HG03280 (cell line): ENCODE measurements around the gene WDR87.
A peak's percentile ranks its signal among the peaks of the same experiment; 100 is the strongest.
"Not testable (repeated sequence)": the region's sequence is repeated elsewhere in the genome, so short reads cannot be mapped to it uniquely, and the experiment has no call there.

ENCODE experiments used
- ATAC-seq: cut with Tn5 transposase; IDR thresholded peaks from one replicate; pipeline ENCODE4 v1.9.1; 2021; ENCODE audit warnings: mild to moderate bottlenecking, moderate library complexity; ENCODE audit not compliant: unreplicated experiment

Gene WDR87

DNA sequence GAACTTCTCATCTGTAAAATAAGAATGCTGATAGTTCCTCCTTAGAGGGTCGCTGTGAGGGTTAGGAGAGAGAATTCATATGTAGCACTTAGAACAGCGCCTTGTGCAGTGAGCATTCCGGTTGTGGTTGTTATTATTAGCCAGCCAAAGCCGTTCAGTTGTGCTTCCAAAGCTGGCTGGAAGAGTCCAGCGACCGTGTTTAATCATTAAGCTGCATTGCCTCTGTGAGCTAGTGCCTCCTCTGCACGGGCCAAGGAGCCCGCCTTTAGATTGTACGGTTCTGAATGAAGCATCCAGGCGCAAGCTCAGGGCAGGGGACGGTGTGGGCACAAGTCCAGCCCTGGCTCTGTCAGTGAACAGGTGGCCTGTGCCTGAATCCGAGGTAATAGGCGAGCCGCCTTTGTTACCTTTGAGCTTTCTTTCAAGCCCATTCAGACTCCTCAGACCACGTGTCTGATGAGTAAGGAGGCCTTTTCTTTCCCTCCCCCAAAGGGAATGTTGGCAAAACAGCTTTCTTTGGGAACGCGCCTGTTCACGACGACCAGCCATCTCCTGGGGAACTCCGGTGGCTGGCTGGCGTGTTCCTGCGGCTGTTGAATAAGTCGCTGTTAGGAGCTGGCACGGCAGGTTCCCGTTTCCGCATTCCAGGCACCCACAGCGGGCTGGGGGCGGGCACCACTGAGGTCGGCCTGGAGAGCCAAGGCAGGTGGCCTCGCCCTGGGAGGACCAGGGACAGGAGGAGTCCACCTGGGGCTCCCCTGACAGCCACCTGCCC lies 25.7 kb upstream of the WDR87 start:
- ATAC-seq, result no peak

DNA sequence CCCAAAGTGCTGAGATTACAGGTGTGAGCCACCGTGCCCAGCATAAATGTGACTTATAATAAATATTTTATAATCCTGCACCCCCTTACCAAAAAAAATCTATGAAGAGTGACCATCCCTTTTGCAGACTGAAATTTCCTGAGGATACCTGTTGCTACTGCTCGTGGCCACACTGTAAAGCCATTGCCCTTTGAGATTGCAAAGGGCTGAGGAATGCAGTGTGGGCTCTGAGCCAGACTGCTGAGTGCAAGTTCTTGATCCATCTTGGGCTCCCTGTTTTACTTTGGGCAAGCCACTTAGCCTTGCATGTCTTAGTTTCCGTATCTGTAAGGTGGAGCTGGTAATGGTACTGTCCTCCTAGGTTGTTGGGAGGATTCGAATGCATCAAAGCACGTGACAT lies 24.0 kb upstream of the WDR87 start:
- no peak for ATAC-seq

DNA sequence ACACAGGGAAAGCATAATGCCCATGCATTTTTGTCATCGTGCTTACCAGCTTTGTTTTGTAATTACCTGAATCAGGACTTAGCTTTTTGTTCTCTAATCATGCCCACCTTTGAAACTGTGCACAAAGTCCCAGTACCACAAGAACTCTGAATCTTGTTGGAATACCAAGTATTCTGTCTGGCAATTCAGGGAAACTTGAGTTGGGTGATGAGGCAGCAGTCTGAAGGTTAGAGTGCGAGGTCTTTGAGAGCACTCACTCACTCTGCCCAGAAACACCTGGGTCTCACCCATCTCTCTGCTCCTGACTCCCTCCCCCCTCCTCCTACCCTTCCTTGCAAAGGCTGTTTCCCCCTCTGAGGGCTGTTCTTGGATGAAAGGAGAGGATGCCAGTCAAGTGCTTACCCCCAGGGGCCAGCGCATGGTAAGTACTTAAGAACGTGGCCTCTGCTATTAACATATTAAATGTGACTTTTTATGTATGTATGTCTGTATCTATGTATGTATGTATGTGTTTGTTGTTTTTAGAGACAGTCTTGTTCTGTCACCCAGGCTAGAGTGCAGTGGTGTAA lies 23.0 kb upstream of the WDR87 start:
- ATAC-seq, result no peak

DNA sequence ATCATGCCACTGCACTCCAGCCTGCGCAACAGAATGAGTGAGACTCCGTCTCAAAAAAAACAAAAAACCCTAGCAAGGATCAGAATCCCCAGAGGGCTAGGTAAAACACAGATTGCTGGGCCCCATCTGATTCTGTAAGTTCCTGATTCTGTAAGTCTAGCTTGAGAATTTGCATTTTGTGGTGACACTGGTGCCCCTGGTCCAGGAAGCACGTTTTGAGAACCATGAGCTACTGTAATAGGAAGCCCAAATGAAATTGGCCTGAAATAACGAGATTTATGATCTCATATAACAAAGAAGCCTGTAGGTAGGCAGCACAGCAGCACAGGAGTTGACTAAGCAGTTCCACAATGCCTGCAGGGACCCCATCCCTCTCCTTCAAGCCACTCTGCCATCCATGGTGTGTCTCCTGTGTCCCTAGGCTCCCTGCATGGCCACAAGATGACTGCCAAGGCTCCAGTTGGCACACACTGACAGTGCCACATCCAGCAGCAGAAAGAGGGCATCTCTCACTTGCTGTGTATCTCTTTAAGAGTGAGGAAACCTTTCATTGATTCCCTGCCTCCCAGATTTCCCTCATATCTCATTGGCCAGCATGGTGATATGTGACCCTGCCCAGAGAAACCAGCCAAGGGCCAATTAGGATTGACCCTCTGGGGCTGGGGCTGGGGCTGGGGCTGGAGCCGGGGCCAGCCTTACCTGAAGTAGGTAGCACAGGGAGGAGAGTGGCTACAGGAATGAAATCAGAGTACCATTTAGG lies 22.3 kb upstream of the WDR87 start:
- ATAC-seq, result peak; percentile 78

DNA sequence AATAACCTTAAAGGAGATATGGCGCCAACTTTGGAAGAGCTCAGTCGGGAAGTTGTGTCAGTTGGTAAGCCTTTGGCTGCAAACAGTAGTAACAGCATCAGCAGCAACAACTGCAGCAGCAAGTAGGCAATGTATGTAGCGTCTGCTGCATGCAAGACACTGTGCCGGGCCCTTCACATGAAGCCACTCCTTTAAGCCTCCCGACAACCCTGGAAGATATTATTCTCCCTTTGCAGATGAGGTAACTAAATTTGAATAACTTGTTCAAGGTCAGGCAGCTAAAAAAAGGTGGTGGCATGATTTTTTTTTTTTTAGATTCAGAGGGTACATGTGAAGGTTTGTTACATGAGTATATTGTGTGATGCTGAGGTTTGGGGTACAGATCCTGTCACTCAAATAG lies 20.3 kb upstream of the WDR87 start:
- ATAC-seq, result no peak

DNA sequence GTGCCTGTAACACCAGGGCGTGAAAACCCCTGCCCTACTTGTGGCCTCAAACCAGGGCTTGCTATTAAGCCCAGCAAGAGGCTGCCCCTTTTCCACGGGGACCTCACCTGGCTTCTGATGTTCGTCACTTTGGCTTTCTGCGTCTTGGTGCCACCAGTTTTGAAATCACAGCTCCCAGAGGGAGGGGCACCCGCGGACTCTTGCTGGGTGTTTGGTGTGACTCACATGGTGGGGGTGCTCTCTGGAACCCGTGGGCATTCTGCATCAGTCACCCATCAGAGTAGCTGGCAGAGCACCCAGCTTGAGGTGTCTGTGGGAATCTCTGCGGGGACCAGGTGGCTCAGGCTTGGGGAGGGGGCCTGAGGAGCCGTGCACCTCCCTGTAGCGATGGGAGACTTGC lies 19.9 kb upstream of the WDR87 start:
- no peak for ATAC-seq

DNA sequence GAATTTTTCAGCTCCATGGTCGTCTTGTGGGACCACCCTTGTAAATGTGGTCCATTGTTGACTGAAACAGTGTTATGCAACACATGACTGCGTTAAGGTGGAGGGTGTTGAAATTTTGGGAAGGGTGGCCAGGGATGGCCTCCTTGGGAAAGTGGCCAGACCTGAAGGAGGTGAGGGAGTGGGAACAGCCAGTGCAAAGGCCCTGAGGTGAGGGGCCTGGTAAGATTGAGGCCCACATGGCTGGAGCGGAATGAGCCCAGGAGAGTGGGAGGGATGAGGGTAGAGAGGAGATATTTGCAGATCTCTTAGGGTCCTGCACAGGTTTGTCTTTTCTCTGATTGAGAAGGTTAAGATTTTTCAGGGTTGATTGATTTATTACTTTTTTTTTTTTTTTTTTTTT lies 18.8 kb upstream of the WDR87 start:
- no peak for ATAC-seq

DNA sequence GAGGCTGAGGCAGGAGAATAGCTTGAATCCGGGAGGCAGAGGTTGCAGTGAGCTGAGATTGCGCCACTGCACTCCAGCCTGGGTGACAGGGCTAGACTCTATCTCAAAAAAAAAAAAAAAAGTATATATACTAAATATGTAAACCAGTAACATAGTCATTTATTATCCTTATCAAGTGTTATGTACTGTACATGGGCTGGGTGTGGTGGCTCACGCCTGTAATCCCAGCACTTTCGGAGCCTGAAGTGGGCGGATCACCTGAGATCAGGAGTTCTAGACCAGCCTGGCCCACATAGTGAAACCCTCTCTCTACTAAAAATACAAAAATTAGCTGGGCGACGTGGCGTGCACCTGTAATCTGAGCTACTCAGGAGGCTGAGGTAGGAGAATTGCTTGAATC lies 18.2 kb upstream of the WDR87 start:
- not testable (repeated sequence) for ATAC-seq

DNA sequence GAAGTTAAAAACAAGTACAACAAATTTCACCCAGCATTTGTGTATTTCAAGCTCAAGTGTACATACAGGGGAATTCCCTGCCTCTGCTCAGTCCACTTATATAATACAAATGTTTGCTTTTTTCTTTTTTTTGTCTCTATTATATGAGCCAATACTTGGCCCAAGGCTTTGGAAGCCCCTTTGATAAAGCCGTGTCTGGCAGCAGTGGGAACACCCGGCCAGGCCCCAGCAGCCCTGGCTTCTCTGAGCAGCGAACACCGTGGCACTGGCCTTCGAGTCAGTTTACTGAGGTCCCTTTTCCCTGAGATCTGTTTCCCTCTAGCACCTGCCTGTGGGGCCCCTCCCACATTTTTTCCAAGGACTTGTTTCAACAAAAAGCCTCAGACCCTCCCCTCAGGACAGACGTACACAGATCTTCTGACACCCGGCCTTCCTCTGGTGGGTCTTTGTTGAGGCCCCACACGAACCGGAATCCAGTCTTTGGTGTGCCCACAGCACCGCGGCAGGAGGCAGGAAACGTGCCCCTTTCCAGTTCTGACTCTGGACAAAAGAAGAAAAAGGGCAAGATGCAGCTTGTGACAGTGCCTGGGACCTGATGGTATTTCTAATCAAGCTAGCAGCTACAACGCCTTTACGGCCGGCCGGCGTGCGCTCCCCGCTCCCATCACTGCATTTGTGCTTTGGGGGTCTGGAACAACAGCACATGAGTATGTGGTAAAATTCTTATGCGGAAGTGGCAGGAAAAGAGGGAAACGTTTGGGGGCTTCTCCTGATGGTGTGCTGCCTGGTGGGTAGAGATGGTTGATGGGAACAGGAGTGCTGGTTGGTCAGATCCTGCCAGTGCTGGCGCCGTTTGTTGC lies 14.4 kb upstream of the WDR87 start:
- no peak for ATAC-seq

DNA sequence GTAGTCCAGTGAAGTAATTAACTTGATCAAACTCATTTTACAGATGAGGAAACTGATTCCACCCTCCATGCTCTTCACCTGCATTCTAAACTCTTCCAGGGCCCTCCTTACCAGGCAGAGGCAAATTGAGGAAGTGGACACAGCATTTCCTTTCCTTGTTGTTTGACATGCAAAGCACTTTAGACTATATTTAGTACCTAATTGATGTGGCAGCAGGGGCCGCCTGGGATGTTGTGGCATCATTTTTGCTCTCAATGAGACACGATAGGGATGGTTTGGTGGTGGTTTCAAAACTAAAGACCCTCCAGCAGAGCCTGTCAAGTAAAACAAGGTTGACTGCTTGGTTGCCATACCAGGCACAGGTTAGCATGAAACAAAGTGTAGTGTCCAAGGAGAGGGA lies 8.5 kb upstream of the WDR87 start:
- ATAC-seq, result no peak

DNA sequence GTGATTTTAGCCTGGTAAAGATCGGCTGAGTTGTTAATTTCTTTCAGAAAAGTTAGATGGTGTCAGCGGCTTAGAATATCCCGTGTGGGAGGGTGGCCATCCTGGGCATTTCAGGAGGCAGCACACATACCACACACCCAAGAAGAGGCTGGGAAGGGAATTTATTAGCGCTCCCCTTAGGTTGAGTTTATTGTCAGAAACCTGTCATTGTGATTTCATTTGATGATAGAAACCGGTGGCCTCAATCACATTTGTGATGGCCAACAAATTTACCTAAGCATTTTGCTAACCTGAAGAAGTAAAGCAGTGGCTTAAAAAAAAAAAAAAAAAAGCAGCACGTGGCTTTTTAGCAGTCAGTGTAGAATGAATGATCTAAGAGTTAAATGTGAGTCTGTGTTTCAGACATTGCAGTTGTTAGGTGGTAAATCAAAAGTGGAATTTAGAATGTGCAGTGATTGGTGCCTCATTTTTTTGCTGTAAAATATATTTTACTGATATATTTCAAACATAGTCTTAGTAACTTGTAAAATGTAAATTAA lies 3.3 kb upstream of the WDR87 start:
- no peak for ATAC-seq

DNA sequence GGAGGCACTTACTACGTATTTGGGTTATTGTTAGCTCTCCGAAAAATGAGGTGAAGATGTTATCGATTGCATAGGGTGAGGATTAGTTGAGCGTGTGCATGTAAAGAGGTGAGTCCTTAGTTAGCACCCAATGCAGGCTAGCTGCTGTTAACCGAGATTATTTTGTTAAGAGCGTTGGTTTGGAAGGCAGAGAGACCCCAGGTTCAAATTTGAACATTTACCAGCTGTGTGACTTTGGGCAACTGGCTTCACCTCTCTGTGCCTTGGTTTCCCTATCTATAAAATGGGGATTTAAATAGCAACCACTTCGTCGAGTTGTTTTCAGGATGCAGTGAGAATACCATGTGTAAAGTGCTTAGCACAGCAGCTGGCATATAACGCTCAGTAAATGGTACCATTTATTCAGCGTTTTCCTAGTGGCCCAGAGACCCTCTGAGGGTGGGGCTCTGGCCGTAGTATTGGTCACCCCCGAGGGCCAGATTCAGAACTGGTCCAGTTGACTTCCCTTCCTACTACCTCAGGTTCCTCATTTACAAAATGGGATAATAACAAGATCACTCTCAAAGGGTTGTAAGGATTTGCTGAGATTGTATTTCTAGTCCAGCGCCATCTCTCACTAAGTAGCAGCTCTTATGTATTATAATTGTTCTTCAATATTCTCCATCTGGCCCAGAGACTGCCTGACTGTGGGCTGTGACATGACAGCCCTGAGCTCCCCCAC lies 1.5 kb upstream of the WDR87 start:
- ATAC-seq, result no peak

DNA sequence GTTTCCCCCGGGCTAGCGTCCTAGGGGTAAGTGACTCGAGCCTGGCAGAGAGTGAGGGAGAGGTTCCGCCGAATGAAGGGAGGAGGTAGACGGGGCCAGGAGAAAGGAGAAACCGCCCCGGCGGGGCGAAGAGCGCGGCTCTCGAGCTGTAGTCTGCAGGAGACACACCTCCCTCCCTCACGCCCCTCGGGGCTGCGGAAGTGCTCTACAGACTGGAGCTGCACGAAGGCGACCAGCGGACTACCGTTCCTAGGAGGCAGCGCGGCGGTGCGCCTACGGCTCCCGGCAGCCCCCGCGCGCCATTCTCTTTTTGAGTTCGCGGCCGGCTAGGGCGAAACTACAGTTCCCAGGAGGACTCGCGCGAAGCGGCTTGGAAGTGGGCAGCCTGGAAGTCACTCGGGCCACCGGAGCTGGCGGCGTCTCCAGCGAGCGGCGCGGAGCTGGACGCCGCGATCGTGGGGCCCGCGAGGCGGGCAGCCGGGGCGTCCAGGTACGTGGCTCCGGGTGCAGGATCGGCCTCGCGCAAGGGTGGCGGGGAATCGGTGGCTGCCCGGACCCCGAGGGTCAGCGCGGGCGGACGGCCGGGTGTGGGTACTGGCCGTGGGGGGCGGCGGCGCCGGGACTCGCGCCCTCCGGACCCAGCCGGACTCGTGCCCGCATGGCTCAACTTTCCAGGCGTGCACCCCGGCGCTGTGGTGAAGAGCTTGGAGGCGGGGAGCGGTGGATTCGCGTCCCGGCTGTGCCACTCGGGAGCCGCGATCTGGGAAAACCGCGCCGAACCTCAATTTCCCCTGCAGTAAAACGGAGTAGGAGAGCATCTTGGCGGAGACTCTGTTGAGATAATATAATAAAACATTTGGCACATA lies 708 bp upstream of the WDR87 start, which contains the start of gene SIPA1L3:
SIPA1L3 (plus strand) TSS at position 340 of the 866 bp plus-strand sequence. CDS start 174,358 bp downstream, outside the sequence.
- peak; percentile 86 for ATAC-seq

DNA sequence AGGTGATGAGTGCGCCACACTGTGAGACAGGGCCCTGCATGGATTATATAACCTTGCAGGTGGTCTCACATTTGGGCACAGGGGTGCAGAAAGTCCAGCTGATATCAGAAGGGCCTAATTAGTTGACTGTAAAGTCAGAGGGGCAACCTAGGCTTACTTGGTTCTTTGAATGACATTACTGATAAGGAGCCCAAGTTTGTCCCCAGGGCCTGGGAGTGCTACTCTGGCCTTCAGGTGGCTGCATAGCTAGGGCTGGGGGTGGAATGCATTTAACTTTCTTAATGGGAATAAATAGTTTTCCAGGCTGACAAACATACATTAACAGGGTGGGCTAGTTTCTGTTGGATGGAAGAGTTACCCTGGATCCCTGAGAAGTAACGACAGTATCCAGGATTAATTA lies 3.3 kb downstream of the WDR87 start:
- ATAC-seq, result no peak

DNA sequence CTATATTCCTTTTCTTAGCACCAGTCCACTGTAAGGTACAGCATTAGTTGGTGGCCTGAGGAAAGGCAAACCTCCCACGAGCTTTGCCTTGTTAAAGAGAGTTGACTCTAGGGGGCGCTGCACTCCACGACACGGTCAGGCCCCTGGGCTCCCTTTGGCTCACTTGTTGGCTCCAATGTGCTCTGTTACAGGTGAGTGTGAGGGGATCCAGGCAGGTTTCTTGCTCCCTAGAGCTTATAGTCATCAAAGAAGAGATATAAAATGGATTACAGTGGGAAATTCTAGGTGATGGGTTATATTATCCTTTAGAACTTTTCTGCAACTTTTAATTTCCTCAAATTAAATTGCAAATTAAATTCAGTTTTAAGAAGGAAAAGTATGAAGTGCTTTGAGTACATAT lies 3.7 kb downstream of the WDR87 start:
- ATAC-seq, result no peak

DNA sequence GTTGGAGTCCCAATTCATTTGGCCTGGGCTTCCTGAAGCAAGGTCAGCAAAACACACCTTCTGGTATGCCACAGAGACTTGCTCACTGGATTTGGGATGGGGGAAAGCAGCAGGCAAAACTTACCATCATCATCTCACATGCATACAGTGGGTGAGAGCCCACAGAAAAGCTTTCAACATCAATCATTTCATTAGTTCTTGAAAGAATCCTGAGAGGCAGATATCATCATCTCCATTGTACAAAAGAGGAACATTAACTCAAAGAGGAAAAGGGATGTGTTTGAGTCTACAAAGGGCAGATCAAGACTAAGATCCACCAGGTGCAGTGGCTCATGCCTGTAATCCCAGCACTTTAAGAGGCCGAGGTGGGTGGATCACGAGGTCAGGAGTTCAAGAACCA lies 6.4 kb downstream of the WDR87 start:
- no peak for ATAC-seq

DNA sequence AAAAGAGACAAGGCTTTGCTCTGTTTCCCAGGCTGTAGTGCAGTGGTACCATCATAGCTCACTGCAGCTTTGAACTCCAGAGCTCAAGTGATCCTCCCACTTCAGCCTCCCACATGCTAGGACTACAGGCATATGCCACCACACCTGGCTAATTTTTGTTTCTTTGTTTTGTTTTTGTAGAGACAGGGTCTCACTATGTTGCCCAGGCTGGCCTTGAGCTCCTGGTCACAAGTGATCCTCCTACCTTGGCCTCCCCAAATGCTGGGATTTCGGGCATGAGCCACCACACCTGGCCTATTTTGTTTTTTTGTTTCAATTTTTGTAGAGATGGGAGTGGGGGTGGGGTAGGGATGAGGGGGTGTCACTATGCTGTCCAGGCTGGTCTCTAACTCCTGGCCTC lies 6.9 kb downstream of the WDR87 start:
- no peak for ATAC-seq

DNA sequence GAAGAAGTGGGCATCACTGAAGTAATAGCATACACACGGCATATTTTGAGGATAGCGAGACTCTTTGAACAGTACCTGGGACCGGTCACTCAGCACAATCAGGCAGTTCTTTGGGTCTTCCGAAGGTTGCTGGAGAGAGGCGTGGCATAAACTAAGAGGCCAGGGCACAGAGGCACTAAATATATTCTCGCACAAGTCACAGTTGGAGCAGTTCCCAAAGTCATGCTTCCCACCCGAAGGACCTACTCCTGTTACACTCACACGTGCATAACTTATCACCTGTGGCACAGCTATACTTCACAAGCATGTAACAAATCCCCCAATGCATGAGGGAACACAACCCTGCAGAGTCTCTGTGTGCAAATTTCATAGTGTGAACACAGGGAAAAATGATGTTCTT lies 10.2 kb downstream of the WDR87 start:
- ATAC-seq, result no peak

DNA sequence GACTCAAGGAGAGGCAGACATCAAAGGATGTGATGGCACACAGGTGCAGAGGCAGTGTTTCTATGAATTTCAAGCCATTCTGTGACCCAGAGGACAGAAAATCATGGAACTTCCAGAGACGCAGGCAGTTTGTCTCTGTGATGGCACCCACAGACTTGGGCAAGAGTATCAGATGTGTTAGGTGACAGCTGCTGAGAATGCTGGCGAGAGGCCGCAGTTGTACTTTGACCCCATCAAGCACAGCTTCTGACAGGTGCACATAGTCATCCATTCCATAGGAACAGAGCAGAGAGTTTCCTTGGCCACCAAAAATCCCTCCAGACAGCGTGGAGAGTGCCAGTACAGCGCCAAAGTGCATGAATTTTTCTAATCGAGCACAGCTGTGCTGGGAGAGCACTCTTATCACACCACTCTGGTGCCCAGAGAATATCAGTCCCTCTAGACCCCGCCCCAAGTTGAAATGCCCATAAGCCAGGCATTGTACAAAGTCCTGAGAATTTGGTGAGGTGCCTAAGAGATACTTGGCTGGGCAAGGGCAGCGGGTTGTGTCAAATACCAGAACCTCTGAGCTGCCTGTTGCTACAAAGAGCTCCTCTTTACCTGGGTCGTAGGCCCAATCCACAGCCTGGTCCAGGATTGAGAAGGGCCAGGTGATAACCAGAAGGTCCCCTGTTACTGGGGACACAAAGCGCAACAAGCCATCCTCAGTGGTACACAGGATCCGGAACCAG lies 12.4 kb downstream of the WDR87 start:
- no peak for ATAC-seq
